ENCODE results near the gene NEU4. TPM values are rescaled to one million over a fixed set of nuclear protein-coding genes. Genes with fewer than 3 reads are reported as not detected.
"Not testable (repeated sequence)": the region's sequence is repeated elsewhere in the genome, so short reads cannot be mapped to it uniquely, and the experiment has no call there.

The NEU4 gene
- total RNA-seq, 4 donors from 2014 or later: 58.1 to 195 (median 93.9) TPM

DNA sequence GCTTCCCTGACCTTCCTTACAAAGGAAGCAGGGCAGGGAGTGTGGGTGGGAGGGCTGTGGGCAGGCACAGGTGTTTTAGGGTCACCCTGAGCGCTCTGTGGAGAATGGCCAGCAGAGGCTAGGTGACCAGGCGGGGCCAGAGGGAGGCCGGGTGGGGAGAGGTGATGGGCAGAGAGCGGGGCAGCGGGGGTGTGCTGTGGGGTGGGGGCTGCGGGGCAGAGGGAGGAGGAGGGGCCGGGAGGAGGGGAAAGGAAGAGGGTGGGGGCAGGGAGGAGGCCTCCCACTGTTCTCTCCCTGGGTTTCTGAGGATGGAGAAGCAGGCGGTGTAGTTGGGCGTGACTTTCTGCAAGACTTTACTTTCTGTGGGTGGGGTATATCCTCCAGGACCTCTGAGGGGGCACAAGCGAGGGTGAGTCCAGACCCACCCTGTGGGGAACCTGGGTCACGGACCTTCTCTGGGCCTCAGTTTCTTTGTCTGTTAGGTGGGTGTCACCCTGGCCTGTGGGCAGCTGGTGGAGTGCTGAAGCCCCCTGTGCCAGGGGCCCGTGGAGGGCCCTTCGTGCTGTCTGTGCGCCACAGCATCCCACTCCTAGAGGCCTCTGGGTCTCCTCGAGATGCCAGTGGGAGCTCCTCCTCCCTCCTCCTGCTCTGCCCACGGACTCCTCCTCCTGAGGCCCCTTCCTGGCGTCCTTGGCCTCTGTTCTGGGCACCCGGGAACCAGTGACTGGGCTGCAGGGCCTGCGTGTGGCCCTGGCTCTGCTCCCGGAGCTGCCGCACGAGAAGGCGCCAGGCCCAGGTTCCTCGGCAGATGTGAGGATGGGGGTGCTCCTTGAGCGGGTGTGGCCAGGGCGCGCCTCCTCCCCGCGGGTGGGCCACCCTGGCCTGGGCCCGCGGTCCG lies 6.3 kb upstream of the NEU4 start:
- Histone ChIP-seq H3K36me3 (no peaks in the 10 kb centered on the region), H3K27ac (peak overlapping the region in 1 of 4 donors; percentile 48), H3K4me1 (peaks cover 10 to 38% (median 23%) of the 10 kb centered on the region in 4 donors), H3K9me3 (no peaks in the 10 kb centered on the region), H3K27me3 (peaks cover 22% of the 10 kb centered on the region), H3K4me3 (peak overlapping the region in 1 of 4 donors; percentile 49)
- DNase-seq: peak; percentile 8
- in situ Hi-C loops (cut with MboI; ENCODE audit: low pct_ligation_motif_present in 1 of 4, low pct_unique_long_range_greater_than_20kb in 1 of 4, low sequenced_read_pairs in 3 of 4) (no loop called here), intact Hi-C loops (cut with DNase I; ENCODE audit: low total_unique reads) (no loop called here)
- WGBS, 2 donors (ENCODE audit: low coverage in 1 of 2): 65% methylated on average over 32 of the region's 32 CpGs; no CpG with 5 or more reads in 1 of the 2 donors
- TF ChIP-seq POLR2A (IDR thresholded peaks at IDR 0.05) (no peak), POLR2AphosphoS5 (IDR thresholded peaks at IDR 0.05) (no peak), EP300 (IDR thresholded peaks at IDR 0.05; ENCODE audit: low read depth) (no peak)
- TF ChIP-seq, protein P1, sequence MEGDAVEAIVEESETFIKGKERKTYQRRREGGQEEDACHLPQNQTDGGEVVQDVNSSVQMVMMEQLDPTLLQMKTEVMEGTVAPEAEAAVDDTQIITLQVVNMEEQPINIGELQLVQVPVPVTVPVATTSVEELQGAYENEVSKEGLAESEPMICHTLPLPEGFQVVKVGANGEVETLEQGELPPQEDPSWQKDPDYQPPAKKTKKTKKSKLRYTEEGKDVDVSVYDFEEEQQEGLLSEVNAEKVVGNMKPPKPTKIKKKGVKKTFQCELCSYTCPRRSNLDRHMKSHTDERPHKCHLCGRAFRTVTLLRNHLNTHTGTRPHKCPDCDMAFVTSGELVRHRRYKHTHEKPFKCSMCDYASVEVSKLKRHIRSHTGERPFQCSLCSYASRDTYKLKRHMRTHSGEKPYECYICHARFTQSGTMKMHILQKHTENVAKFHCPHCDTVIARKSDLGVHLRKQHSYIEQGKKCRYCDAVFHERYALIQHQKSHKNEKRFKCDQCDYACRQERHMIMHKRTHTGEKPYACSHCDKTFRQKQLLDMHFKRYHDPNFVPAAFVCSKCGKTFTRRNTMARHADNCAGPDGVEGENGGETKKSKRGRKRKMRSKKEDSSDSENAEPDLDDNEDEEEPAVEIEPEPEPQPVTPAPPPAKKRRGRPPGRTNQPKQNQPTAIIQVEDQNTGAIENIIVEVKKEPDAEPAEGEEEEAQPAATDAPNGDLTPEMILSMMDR (IDR thresholded peaks at IDR 0.05): no peak

DNA sequence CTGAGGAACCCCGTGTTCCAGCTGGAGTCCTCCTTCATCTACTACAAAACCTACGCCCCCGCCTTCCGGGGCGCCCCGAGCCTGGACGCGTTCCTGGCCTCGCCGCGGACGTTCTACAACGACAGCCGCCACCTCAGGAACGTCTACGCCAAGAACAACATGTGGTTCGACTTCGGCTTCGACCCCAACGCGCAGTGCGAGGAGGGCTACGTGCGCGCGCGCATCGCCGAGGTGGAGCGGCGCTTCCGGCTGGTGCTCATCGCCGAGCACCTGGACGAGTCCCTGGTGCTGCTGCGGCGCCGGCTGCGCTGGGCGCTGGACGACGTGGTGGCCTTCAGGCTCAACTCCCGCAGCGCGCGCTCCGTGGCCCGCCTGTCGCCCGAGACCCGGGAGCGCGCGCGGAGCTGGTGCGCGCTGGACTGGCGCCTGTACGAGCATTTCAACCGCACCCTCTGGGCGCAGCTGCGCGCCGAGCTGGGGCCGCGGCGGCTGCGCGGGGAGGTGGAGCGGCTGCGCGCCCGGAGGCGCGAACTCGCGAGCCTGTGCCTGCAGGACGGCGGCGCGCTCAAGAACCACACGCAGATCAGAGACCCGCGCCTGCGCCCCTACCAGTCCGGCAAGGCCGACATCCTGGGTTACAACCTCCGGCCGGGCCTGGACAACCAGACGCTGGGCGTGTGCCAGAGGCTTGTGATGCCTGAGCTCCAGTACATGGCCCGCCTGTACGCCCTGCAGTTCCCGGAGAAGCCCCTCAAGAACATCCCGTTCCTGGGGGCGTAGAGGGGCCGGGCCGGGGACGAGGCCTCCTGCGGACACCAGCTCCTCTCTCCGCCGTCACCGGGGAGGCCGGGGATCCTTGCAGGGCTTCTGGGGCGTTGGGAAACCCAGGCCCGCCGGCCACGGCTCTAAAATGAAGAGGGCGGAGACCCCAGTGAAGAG lies 5.3 kb upstream of the NEU4 start:
- Histone ChIP-seq H3K27me3 (peaks cover 22% of the 10 kb centered on the region), H3K36me3 (no peaks in the 10 kb centered on the region), H3K4me3 (peak overlapping the region in 3 of 4 donors; percentile 7 to 49 (median 28)), H3K4me1 (peaks cover 0 to 33% (median 21%) of the 10 kb centered on the region in 4 donors), H3K27ac (no peak overlapping the region), H3K9me3 (no peaks in the 10 kb centered on the region)
- intact Hi-C loops (cut with DNase I; ENCODE audit: low total_unique reads) (no loop called here), in situ Hi-C loops (cut with MboI; ENCODE audit: low pct_ligation_motif_present in 1 of 4, low pct_unique_long_range_greater_than_20kb in 1 of 4, low sequenced_read_pairs in 3 of 4) (no loop called here)
- TF ChIP-seq POLR2AphosphoS5 (IDR thresholded peaks at IDR 0.05): no peak
- no peak for TF ChIP-seq POLR2A (IDR thresholded peaks at IDR 0.05)
- no peak for TF ChIP-seq EP300 (IDR thresholded peaks at IDR 0.05; ENCODE audit: low read depth)
- TF ChIP-seq, protein P1 (IDR thresholded peaks at IDR 0.05): no peak
- 61% methylated on average over 90 of the region's 109 CpGs; no CpG with 5 or more reads in 1 of the 2 donors for WGBS, 2 donors (ENCODE audit: low coverage in 1 of 2)
- peak; percentile 28 for DNase-seq

DNA sequence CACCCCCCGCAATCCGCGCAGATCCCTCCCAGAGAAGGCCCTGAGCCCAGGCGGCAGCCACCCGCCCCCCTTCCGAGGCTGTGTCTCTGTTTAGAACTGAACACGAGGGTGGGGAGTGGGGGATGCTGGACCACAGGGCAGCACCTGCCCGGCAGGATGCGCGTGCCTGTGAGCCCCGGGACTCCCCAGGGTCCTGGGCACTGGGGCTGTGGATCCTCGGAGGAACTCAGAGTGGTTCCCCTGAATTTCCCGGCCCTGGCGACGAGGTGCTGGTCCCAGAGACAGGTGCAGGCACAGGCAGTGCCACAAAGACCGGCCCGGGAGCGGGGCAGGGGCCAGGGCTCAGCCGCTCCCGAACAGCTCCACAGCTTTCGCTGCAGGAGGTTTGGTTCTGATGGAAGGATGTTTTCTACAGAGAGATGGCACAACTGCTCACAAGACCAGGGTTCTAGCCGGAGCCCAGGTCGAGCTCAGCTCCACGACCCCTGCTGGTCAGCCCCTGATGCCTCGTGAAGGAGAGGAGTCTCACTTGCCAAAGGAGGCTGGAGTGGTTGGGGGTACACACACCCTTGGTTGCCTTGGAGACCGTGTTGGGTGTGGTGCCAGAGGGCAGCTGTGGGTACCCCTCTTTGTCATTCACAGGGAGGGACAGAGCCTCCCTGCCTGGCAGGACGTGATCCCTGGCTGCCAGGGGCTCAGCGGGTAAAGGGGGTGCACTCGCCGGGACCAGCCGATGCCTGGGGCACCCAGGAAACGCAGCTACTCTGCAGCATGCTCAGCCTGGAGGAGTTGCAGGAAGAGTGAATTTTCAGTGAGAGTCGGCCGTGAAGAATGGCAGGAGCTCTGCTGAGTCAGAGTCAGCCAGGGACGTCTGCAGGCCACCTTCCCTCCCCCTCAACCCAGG lies 4.4 kb upstream of the NEU4 start:
- TF ChIP-seq POLR2AphosphoS5 (IDR thresholded peaks at IDR 0.05): no peak
- TF ChIP-seq, protein P1 (IDR thresholded peaks at IDR 0.05): no peak
- TF ChIP-seq POLR2A (IDR thresholded peaks at IDR 0.05): no peak
- no peak for TF ChIP-seq EP300 (IDR thresholded peaks at IDR 0.05; ENCODE audit: low read depth)
- Histone ChIP-seq H3K27ac (no peak overlapping the region), H3K4me3 (peak overlapping the region in 3 of 4 donors; percentile 7 to 49 (median 28)), H3K36me3 (no peaks in the 10 kb centered on the region), H3K27me3 (peaks cover 22% of the 10 kb centered on the region), H3K4me1 (peaks cover 0 to 34% (median 21%) of the 10 kb centered on the region in 4 donors), H3K9me3 (no peaks in the 10 kb centered on the region)
- WGBS, 2 donors (ENCODE audit: low coverage in 1 of 2): 40 to 44% methylated on average over 1 to 27 of the region's 35 CpGs
- DNase-seq: no peak
- intact Hi-C loops (cut with DNase I; ENCODE audit: low total_unique reads) (no loop called here), in situ Hi-C loops (cut with MboI; ENCODE audit: low pct_ligation_motif_present in 1 of 4, low pct_unique_long_range_greater_than_20kb in 1 of 4, low sequenced_read_pairs in 3 of 4) (no loop called here)

DNA sequence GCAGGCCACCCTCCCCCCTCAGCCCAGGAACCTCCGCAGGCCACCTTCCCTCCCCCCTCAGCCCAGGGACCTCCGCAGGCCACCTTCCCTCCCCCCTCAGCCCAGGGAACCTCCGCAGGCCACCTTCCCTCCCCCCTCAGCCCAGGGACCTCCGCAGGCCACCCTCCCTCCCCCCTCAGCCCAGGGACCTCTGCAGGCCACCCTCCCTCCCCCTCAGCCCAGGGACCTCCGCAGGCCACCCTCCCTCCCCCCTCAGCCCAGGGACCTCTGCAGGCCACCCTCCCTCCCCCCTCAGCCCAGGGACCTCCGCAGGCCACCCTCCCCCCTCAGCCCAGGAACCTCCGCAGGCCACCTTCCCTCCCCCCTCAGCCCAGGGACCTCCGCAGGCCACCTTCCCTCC lies 2.8 kb upstream of the NEU4 start:
- H3K9me3 ChIP-seq; DNase-seq; intact Hi-C loops (cut with DNase I; ENCODE audit: low total_unique reads); H3K4me3 ChIP-seq; in situ Hi-C loops (cut with MboI; ENCODE audit: low pct_ligation_motif_present in 1 of 4, low pct_unique_long_range_greater_than_20kb in 1 of 4, low sequenced_read_pairs in 3 of 4); H3K36me3 ChIP-seq; H3K27ac ChIP-seq: not testable (repeated sequence)
- no CpG with 5 or more reads among the region's 8 CpGs for WGBS, 2 donors (ENCODE audit: low coverage in 1 of 2)
- H3K27me3 ChIP-seq: peaks cover 22% of the 10 kb centered on the region
- H3K4me1 ChIP-seq: peaks cover 3 to 36% (median 21%) of the 10 kb centered on the region in 4 donors

All from transverse colon (tissue), 4 donors.